Right lung (tissue), 5 donors: Measurements from ENCODE around the gene GGT6. TPM values are rescaled to one million over a fixed set of nuclear protein-coding genes. Genes with fewer than 3 reads are reported as not detected.

Experiments used
- DNase-seq, 2 donors: peaks; one replicate each; pipeline ENCODE4 v3.0.0-alpha.2; 2013
- polyA plus RNA-seq, 5 donors: library from polyadenylated mRNA; unstranded; fragments of 120-200 nt; gene quantifications; one replicate each; pipeline versions ENCODE4 v1.2.1 to v1.2.3, GENCODE V29; 2013; ENCODE audit warnings: inconsistent platforms in 1 of 5, low replicate concordance in 1 of 5; ENCODE audit not compliant: insufficient read length in 5 of 5, insufficient read depth in 1 of 5

The GGT6 gene
- polyA plus RNA-seq, 5 donors: 3.9 to 9.8 (median 6.1) TPM

GRCh38 chr17:4554441-4554996 is 5.9 kb downstream of the GGT6 start:
- DNase-seq: no peak

- no peak for DNase-seq
These were observed 6.7 kb downstream of the GGT6 start for GRCh38 chr17:4553669-4554068.

- no peak for DNase-seq
These were observed 8.4 kb downstream of the GGT6 start for GRCh38 chr17:4551796-4552525.

- DNase-seq: no peak
These were observed 9.2 kb downstream of the GGT6 start for GRCh38 chr17:4551141-4551540.

GRCh38 chr17:4550534-4551039 is 9.8 kb downstream of the GGT6 start:
- no peak for DNase-seq

GRCh38 chr17:4549781-4550533 is 10.4 kb downstream of the GGT6 start:
- DNase-seq: no peak

- DNase-seq: no peak
These were observed 11.5 kb downstream of the GGT6 start for GRCh38 chr17:4548721-4549531.

GRCh38 chr17:4548061-4548461 is 12.3 kb downstream of the GGT6 start:
- DNase-seq: no peak

- DNase-seq: no peak
These were observed 13.1 kb downstream of the GGT6 start for GRCh38 chr17:4547118-4547906.

- DNase-seq: no peak
These were observed 15.0 kb downstream of the GGT6 start for GRCh38 chr17:4545217-4545951.

GRCh38 chr17:4544951-4545216 is 15.5 kb downstream of the GGT6 start:
- DNase-seq: no peak

- DNase-seq: no peak
These were observed 16.0 kb downstream of the GGT6 start for GRCh38 chr17:4544135-4544950.

- DNase-seq: no peak
These were observed 16.8 kb downstream of the GGT6 start for GRCh38 chr17:4543557-4544026.

GRCh38 chr17:4542726-4543191 is 17.6 kb downstream of the GGT6 start:
- no peak for DNase-seq

- DNase-seq: no peak
These were observed 18.2 kb downstream of the GGT6 start for GRCh38 chr17:4542003-4542725.

GRCh38 chr17:4541328-4542002 is 18.9 kb downstream of the GGT6 start:
- no peak for DNase-seq

GRCh38 chr17:4540687-4541327 is 19.6 kb downstream of the GGT6 start:
- DNase-seq: no peak

- no peak for DNase-seq
These were observed 20.1 kb downstream of the GGT6 start for GRCh38 chr17:4540224-4540651.
